ENCODE data around the gene CHMP2A.

DNA sequence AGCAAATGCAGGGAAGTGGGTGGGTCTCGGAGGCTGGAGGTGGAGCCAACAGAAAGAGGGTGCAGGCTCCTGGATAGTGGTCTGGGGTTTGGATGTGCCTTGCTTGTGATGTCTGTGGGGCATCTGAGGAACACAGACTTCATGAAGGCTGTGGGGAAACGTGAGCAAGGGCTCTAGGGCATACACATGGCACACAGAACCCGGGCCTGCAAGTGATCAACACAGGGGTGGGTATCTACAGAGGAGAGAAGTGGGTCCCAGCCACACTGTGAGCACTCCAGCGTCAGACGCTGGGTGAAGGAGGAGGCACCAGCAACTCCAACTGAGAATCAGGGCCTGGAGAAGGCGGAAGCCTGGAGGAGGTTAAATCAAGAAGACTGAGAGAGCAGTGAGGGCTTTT lies 8.9 kb upstream of the CHMP2A start:
- TF ChIP-seq EZH2 (IDR thresholded peaks at IDR 0.05; ENCODE audit: borderline replicate concordance), result no peak
- TF ChIP-seq CTCF (IDR thresholded peaks at IDR 0.05; ENCODE audit: poor library complexity), result no peak

Data from hepatocyte (in vitro differentiated cells).